Germinal center (tissue), 1 donor: ENCODE data around the gene ANKRD36C.
"Not testable (repeated sequence)": the region's sequence is repeated elsewhere in the genome, so short reads cannot be mapped to it uniquely, and the experiment has no call there.

ENCODE experiments used
- DNase-seq: peaks from one replicate; pipeline ENCODE4 v3.0.0; 2012; ENCODE audit warnings: mixed read lengths, low spot score

Gene ANKRD36C

DNA sequence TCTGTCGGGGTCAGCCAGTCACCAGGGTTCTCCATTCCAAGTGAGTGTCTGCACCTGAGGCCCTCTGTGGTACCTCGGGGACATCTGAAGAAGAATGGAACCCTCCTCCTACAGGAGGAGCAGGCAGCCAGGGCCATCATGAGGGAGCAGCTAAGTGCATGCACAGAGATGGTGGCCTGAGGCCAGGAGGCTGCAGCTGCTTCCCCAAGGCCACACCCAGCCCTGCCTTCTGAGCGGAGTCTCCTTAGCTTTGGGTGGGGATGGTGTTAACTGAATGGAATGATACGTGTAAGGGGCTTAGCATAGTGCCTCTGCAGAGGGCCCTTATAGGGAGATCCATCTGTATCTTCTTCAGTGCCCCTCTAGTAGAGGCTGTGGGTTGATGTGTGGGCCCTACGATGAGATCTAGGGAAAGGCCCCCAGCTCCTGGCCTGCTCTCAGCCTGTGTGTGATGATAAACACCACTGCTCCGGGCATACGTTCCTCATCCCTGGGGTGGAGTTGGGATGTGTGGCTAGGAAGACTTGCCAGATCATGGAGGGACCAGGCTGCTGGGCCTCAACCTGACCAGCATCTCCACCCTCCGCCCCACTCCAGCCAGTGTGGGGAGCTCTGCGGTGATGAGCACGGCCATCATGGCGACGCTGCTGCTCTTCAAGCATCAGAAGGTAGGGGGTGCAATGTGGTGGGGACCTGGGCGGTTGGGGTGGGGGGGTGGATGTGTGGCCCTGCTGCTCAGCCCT is 192.3 kb downstream of the ANKRD36C start:
- DNase-seq: not testable (repeated sequence)

DNA sequence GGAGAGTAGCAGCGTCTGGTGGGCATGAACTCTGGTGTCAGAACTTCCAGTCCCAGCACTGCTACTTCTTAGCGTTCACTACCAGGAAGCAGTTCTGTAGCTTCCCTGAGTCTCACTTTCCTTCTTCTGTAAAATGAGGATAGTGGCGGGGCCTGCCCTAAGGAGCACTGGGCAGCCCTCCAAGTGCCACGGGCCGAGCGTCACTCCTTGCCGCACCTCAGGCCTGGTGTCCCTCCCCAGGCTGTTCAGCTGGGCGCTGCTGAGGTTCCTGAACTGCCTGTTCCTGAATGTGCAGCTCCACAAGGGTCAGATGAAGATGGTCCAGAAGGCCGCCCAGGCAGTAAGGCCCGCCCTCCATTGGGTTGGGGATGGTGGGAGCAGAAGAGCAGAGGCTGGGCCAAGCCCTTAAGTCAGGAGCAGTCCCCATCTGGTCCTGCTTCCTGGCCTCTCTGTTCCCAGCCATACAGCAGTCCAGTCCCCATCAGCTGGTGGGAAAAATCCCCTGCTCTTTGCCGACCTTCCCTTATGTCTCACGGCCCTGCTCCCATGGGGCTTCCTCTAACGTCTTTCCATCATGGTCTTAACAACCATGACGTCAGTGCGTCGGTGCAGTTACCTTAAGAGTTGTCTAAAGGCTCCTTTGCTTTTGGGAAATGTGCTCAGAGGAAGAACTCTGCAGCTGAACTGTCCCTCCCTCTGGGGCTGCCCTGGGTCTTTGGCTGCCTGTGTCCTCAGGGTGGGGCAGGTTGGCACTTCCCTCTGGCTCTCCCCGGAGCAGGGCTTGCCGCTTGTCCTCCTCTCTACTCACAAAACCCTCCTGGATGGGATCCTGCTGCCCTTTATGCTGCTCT is 195.2 kb downstream of the ANKRD36C start:
- not testable (repeated sequence) for DNase-seq

DNA sequence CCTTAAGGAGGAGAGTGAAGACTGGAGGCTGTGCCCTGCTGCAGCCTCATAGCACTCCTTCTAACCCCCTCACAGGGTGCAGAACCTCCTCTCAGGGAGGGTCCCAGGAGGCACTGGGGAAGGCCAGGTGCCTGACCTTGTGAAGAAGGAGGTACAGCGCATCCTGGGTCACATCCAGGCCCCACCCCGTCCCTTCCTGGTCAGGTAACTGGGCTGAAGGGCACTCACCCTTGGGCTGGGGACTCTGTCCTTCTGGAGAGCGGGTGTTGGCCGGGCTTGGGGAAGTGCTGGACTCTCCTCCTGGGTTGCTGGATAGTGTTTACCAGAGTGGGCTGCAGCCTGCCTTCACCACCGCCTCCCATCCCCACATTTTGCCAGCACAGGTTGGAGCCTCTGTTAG is 197.7 kb downstream of the ANKRD36C start:
- not testable (repeated sequence) for DNase-seq

DNA sequence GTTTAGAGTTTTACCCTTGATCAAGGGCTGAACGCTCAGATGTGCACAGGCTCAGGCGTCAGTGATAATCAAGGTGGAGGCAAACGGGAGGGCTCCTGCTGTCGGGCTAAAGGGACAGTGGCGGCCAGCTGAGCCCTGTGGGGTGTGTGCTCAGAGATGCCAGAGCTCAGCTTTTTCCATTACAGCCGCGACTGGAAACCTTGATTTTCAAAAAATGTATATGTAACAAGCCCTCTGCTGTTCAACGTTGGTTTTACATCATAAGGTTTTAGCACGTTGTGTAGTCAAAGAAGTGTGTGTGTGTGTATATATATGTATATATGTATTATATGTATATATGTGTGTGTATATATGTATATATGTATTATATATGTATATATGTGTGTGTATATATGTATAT is 201.4 kb downstream of the ANKRD36C start:
- not testable (repeated sequence) for DNase-seq

DNA sequence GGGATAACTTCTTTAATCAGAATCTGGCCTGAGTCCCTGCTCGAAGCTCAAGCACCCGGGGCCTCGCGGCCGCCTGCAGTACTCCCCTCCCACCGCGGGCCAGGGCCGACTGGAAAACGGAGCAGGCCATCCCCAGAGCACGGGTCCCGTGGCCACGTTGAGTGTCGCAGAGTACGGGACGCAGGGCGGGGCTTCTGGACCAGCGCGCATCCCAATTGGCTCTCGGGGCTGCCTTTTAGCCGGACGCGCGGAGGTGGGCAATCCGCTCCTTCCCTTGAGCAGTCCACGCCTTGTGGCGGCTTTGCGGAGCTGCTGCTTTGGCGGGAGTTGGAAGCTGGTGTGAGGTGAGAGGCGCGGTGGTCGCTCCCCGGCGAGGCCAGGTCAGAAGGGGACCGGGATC is 202.2 kb downstream of the ANKRD36C start:
- not testable (repeated sequence) for DNase-seq

DNA sequence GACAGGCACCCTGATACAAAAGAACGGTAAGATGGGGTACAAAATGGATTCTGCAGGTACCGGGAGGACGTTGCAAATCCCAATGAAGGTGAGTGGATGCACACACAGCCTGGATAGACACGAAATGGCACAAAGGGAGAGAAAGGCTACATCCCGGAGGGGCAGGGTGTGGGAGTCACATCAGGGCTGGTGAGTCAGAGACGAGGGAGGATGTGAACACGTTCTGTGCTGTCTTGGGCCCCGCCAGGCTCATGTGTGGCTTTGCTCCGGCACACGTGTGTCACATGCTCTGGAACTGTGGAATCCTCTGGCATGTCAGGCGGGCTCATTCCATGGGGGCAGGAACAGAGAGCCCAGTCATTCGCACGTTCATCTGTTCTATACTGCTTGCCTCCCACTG is 203.0 kb downstream of the ANKRD36C start:
- not testable (repeated sequence) for DNase-seq
